GM10248 (cell line): ENCODE measurements around the gene KIZ.

Source experiments
- CTCF ChIA-PET: fragments of 300-600 bp; sonication (Branson Sonifier 250); formaldehyde crosslinking; extraction: SDS; loops from one replicate; lab custom pipeline; 2021; ENCODE audit warnings: antibody characterized with exemption; lab: Yijun Ruan, JAX
- POLR2A ChIA-PET: fragments of 350-650 bp; sonication (Branson Sonifier 250); formaldehyde crosslinking; extraction: SDS; loops from one replicate; lab custom pipeline; 2020; ENCODE audit warnings: antibody characterized with exemption; lab: Yijun Ruan, JAX
- DNase-seq: peaks from one replicate; pipeline ENCODE4 v3.0.0; 2012; ENCODE audit errors: extremely low spot score
- CTCF ChIP-seq: IDR thresholded peaks from 2 replicates; pipeline ENCODE4 v1.5.1; 2012; ENCODE audit warnings: mild to moderate bottlenecking, low read depth; ENCODE audit errors: extremely low read depth, missing control alignments, control extremely low read depth

KIZ gene

GRCh38 chr20:21147593-21147992 lies 21.7 kb downstream of the KIZ start:
- DNase-seq: no peak
- ChIA-PET CTCF (no interaction called here), POLR2A (interaction anchor here (0.6 kb wide), 1 partner anchor 367 kb away, joined by 3 read pairs; no protein-coding TSS in a partner anchor)
- TF ChIP-seq CTCF: no peak

- TF ChIP-seq CTCF: no peak
- CTCF ChIA-PET: interaction anchor here (0.9 kb wide), 1 partner anchor 10 kb away, joined by 3 read pairs; no protein-coding TSS in a partner anchor
- POLR2A ChIA-PET: no interaction called here
- no peak for DNase-seq
These were observed 23.5 kb downstream of the KIZ start for GRCh38 chr20:21149344-21149743.

GRCh38 chr20:21151791-21152190 lies 25.9 kb downstream of the KIZ start:
- POLR2A ChIA-PET: no interaction called here
- TF ChIP-seq CTCF: no peak
- DNase-seq: no peak
- CTCF ChIA-PET: interaction anchor here (0.9 to 1.7 kb wide), 3 partner anchors 30 to 84 kb away, joined by 3 read pairs; no protein-coding TSS in a partner anchor

- no peak for TF ChIP-seq CTCF
- DNase-seq: no peak
- CTCF ChIA-PET: no interaction called here
- POLR2A ChIA-PET: no interaction called here
These were observed 28.8 kb downstream of the KIZ start for GRCh38 chr20:21154692-21155091.

GRCh38 chr20:21155268-21155667 lies 29.4 kb downstream of the KIZ start:
- no peak for TF ChIP-seq CTCF
- DNase-seq: no peak
- CTCF ChIA-PET: no interaction called here
- POLR2A ChIA-PET: no interaction called here

- no peak for DNase-seq
- TF ChIP-seq CTCF: no peak
- CTCF ChIA-PET: no interaction called here
- POLR2A ChIA-PET: no interaction called here
These were observed 30.4 kb downstream of the KIZ start for GRCh38 chr20:21156266-21156665.
